Spleen (tissue), 11 donors: Measurements from ENCODE around the gene DNPEP. TPM values are rescaled to one million over a fixed set of nuclear protein-coding genes. Genes with fewer than 3 reads are reported as not detected.

Experiments used
- DNase-seq: peaks from one replicate; pipeline ENCODE4 v3.0.0-alpha.2; 2020
- H3K27ac ChIP-seq, 8 donors: fragments of 200-600 bp; sonication (generic) in 7 of 8; 1 replicate in 4 of 8; 2 replicates in 4 of 8; pipeline versions ENCODE4 v1.5.0 to v1.8.0; 2016 to 2021; ENCODE audit warnings: inconsistent platforms in 4 of 8, mild to moderate bottlenecking in 4 of 8, moderate library complexity in 1 of 8
- H3K27me3 ChIP-seq, 7 donors: fragments of 200-600 bp; sonication (generic) in 6 of 7; replicated peaks in 1 of 7; 1 replicate in 4 of 7; 2 replicates in 3 of 7; pipeline versions ENCODE4 v1.5.0 to v1.8.0; 2016 to 2021; ENCODE audit warnings: inconsistent platforms in 3 of 7, mild to moderate bottlenecking in 1 of 7
- H3K36me3 ChIP-seq, 6 donors: fragments of 200-600 bp; sonication (generic) in 5 of 6; 1 replicate in 4 of 6; 2 replicates in 2 of 6; pipeline versions ENCODE4 v1.5.0 to v1.8.0; 2016 to 2021; ENCODE audit warnings: inconsistent platforms in 2 of 6
- H3K4me1 ChIP-seq, 6 donors: fragments of 200-600 bp; sonication (generic) in 5 of 6; 1 replicate in 3 of 6; 2 replicates in 3 of 6; pipeline versions ENCODE4 v1.5.0 to v1.8.0; 2016 to 2021; ENCODE audit warnings: inconsistent platforms in 3 of 6
- H3K4me3 ChIP-seq, 8 donors: fragments of 200-600 bp; sonication (generic) in 7 of 8; 1 replicate in 4 of 8; 2 replicates in 4 of 8; pipeline versions ENCODE4 v1.5.0 to v1.8.0; 2016 to 2021; ENCODE audit warnings: inconsistent platforms in 4 of 8, mild to moderate bottlenecking in 4 of 8, moderate library complexity in 2 of 8
- H3K9me3 ChIP-seq, 8 donors: fragments of 200-600 bp; sonication (generic) in 7 of 8; 1 replicate in 4 of 8; 2 replicates in 4 of 8; pipeline versions ENCODE4 v1.5.0 to v1.8.0; 2016 to 2021; ENCODE audit warnings: inconsistent platforms in 4 of 8
- POLR2A ChIP-seq, 3 donors: fragments of 450-650 bp; IDR thresholded peaks; one replicate each; pipeline ENCODE4 v1.5.1; 2017; ENCODE audit warnings: antibody characterized with exemption in 3 of 3, mild to moderate bottlenecking in 1 of 3
- POLR2AphosphoS5 ChIP-seq, 3 donors: sonication (generic); formaldehyde crosslinking; IDR thresholded peaks; one replicate each; pipeline ENCODE4 v1.5.1; 2017; ENCODE audit warnings: antibody characterized with exemption in 3 of 3
- WGBS, 5 donors: extraction: QIAGEN DNeasy Blood & Tissue Kit in 3 of 5; methylation state at CpG; one replicate each; pipeline versions ENCODE4 v1.1.5 to v1.1.7; 2013 to 2018; 5-methylcytosine and 5-hydroxymethylcytosine counted together
- intact Hi-C: fragments of 100-400 bp; cut with DNase I; formaldehyde crosslinking; loops from one replicate; pipeline ENCODE4 v1.15.0; 2023; ENCODE audit warnings: low total_unique reads
- polyA plus RNA-seq, 3 donors: library from polyadenylated mRNA; stranded (reverse); fragments of 200-250 nt; gene quantifications; one replicate each; pipeline ENCODE4 v1.2.1, GENCODE V29; 2013
- total RNA-seq, 7 donors: library from RNA; depleted of rRNA in 3 of 7; stranded (reverse); fragments of >200 nt in 3 of 7; fragmentation: NEBNext Ultra II Directional in 4 of 7; extraction: Animal tissue kit (Norgen Biotek cat#: 25700) in 4 of 7; gene quantifications; one replicate each; pipeline versions ENCODE4 v1.1.0 to v1.2.1, GENCODE V29; 2016 to 2021
- TF ChIP-seq, protein P1 (sequence below), 11 experiments: fragments of 200-600 bp in 7 of 11; fragments of 450-650 bp in 4 of 11; sonication (generic) in 4 of 11; IDR thresholded peaks in 8 of 11; conservative IDR thresholded peaks in 3 of 11; 1 replicate in 7 of 11; 2 replicates in 4 of 11; pipeline versions ENCODE4 v1.4.0 to v1.8.0; 2016 to 2021; ENCODE audit warnings: antibody characterized with exemption in 11 of 11, inconsistent platforms in 4 of 11, mild to moderate bottlenecking in 1 of 11
- donor health status: healthy with polysubstance abuse.
- donor health status: DM: no; HTN: no; CAD: no; lungs with moderate emphysema.
- donor health status: DM: no; HTN: no; CAD: no.
- donor health status: Bipolar disorder and iron deficiency.
- donor health status: healthy.
- donor health status: DM: no; HTN: no; CAD: no.
- donor health status: DM: yes; HTN: yes; CAD: no.

The DNPEP gene
- total and polyA plus RNA-seq, 10 donors = 46.7 to 92.8 (median 62.8) TPM

DNA sequence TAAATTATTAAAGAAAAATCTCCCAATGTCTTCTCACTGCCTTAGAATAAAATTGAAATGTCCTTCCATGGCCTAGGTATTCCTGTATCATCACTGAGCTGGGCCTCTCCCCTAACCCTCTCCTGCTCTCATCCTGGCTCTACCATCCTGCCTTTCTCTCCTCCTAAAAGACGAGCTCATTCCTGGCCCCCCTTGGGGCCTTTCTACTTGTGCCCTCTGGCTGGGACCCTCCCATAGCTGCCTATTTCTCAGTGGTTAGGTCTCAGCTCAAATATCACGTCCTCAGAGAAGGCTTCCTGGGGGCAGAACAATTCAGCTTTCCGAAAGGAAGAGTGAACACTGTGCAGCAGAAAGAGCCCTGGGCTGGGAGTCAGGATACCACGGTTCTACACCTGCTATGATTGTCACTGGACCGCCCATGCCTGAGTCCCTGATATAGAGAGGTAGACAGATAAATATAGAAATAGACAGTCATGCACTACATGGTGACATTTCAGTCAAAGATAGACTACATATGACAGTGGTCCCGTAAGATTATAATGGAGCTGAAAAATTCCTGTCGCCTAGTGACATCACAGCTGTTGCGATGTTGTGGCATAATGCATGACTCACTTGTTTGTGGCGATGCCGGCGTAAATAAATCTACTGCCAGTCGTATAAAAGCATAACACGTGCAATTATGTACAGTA is 9.4 kb downstream of the DNPEP start:
- Histone ChIP-seq H3K27ac (no peak overlapping the region), H3K27me3 (no peaks in the 10 kb centered on the region), H3K4me3 (no peak overlapping the region), H3K4me1 (no peaks in the 10 kb centered on the region), H3K36me3 (peaks cover 0 to 99% (median 65%) of the 10 kb centered on the region in 6 donors), H3K9me3 (no peaks in the 10 kb centered on the region)
- no peak for TF ChIP-seq POLR2A (IDR thresholded peaks at IDR 0.05)
- TF ChIP-seq, protein P1, sequence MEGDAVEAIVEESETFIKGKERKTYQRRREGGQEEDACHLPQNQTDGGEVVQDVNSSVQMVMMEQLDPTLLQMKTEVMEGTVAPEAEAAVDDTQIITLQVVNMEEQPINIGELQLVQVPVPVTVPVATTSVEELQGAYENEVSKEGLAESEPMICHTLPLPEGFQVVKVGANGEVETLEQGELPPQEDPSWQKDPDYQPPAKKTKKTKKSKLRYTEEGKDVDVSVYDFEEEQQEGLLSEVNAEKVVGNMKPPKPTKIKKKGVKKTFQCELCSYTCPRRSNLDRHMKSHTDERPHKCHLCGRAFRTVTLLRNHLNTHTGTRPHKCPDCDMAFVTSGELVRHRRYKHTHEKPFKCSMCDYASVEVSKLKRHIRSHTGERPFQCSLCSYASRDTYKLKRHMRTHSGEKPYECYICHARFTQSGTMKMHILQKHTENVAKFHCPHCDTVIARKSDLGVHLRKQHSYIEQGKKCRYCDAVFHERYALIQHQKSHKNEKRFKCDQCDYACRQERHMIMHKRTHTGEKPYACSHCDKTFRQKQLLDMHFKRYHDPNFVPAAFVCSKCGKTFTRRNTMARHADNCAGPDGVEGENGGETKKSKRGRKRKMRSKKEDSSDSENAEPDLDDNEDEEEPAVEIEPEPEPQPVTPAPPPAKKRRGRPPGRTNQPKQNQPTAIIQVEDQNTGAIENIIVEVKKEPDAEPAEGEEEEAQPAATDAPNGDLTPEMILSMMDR (IDR thresholded peaks at IDR 0.05 in 8 of 11, conservative IDR thresholded peaks at IDR 0.05 in 3 of 11) = no peak
- TF ChIP-seq POLR2AphosphoS5 (IDR thresholded peaks at IDR 0.05) = no peak
- 93 to 96% (median 95%) methylated on average over 13 of the region's 13 CpGs for WGBS, 5 donors
- intact Hi-C loops = no loop called here
- DNase-seq = no peak

GRCh38 chr2:219369447-219369861 is 18.3 kb downstream of the DNPEP start:
- Histone ChIP-seq H3K9me3 (no peaks in the 10 kb centered on the region), H3K4me3 (no peak overlapping the region), H3K36me3 (peaks cover 0 to 24% (median 14%) of the 10 kb centered on the region in 6 donors), H3K4me1 (peaks cover 0 to 3% (median 0%) of the 10 kb centered on the region in 6 donors), H3K27ac (no peak overlapping the region), H3K27me3 (no peaks in the 10 kb centered on the region)
- intact Hi-C loops = no loop called here
- whole genome bisulfite sequencing, 5 donors = 31 to 50% (median 43%) methylated on average over 2 of the region's 2 CpGs
- no peak for DNase-seq
- TF ChIP-seq POLR2AphosphoS5 (IDR thresholded peaks at IDR 0.05) = no peak
- TF ChIP-seq POLR2A (IDR thresholded peaks at IDR 0.05) = no peak
- TF ChIP-seq, protein P1 (IDR thresholded peaks at IDR 0.05 in 8 of 11, conservative IDR thresholded peaks at IDR 0.05 in 3 of 11) = no peak

DNA sequence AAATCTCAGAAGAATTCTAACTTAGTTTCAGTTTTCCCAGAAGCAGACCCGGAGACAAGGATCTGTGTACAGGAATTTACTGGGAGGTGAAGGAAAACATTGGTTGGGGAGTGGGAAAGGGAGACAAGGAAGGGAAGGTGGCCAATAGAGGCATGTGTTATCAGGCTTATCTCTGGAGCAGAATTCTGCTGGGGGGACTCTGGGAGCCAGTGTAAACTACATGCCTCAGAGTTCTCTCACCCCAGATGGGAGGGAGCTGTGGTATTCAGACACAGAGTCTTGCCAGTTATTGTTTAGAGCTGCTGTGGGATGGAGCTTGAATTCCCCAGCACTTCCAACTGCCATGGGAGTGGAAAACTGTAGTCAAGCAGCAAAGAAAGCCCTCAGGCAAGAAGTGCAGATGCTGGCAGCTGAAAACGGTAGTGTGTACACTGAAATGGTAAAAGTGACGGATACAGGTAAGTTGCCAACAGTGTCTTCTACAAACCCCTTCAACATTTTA is 19.0 kb downstream of the DNPEP start:
- intact Hi-C loops = no loop called here
- peaks cover 0 to 16% (median 7%) of the 10 kb centered on the region in 6 donors for H3K36me3 ChIP-seq
- H3K4me1 ChIP-seq = peaks cover 0 to 3% (median 0%) of the 10 kb centered on the region in 6 donors
- H3K4me3 ChIP-seq = no peak overlapping the region
- TF ChIP-seq, protein P1 (IDR thresholded peaks at IDR 0.05 in 8 of 11, conservative IDR thresholded peaks at IDR 0.05 in 3 of 11) = no peak
- no peak for TF ChIP-seq POLR2AphosphoS5 (IDR thresholded peaks at IDR 0.05)
- no peak for TF ChIP-seq POLR2A (IDR thresholded peaks at IDR 0.05)
- DNase-seq = no peak
- H3K27ac ChIP-seq = peak overlapping the region in 1 of 8 donors; percentile 8
- H3K27me3 ChIP-seq = no peaks in the 10 kb centered on the region
- 66 to 84% (median 77%) methylated on average over 3 of the region's 3 CpGs for WGBS, 5 donors
- H3K9me3 ChIP-seq = no peaks in the 10 kb centered on the region

DNA sequence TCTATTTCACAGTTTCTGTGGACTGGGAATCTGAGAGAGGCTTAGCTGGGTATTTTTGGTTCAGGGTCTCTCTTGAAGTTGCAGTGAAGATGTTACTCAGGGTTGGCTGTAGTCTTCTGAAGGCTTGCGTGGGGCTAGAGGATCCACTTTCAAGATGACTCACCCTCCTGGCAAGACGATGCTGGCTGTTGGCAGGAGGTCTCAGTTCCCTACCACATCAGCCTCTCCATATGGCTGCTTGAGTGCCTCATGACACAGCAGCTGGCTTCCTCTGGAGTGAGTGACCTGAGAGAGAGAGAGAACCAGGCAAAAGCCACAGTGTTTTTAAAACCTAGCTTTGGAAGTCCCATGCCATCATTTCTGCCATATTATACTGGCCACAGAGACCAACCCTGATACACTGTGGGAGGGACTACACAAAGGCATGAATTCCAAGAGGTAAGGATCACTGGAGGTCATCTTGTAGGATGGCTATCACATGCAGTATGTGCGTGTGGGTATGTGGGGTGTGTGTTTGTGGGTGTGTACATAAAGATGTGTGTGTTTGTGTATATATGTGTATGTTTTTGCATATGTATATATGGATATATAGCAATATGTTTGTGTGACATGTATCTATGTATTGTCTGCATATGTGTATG is 25.1 kb downstream of the DNPEP start:
- no peaks in the 10 kb centered on the region for H3K9me3 ChIP-seq
- 38 to 48% (median 43%) methylated on average over 3 of the region's 3 CpGs for WGBS, 5 donors
- intact Hi-C loops = no loop called here
- peaks cover 0 to 13% (median 10%) of the 10 kb centered on the region in 6 donors for H3K4me1 ChIP-seq
- DNase-seq = no peak
- TF ChIP-seq POLR2AphosphoS5 (IDR thresholded peaks at IDR 0.05) (no peak), POLR2A (IDR thresholded peaks at IDR 0.05) (no peak)
- TF ChIP-seq, protein P1 (IDR thresholded peaks at IDR 0.05 in 8 of 11, conservative IDR thresholded peaks at IDR 0.05 in 3 of 11) = no peak
- H3K27ac ChIP-seq = no peak overlapping the region
- H3K36me3 ChIP-seq = peaks cover 0 to 9% (median 0%) of the 10 kb centered on the region in 6 donors
- H3K4me3 ChIP-seq = no peak overlapping the region
- H3K27me3 ChIP-seq = peaks cover 0 to 26% (median 13%) of the 10 kb centered on the region in 7 donors
